ENCODE data around the gene ENPP6. TPM values are rescaled to one million over a fixed set of nuclear protein-coding genes. Genes with fewer than 3 reads are reported as not detected.

ENPP6 gene
- total and polyA plus RNA-seq, 3 experiments from 2014 or later, result 0.04 to 0.07 TPM; not detected in 1

DNA sequence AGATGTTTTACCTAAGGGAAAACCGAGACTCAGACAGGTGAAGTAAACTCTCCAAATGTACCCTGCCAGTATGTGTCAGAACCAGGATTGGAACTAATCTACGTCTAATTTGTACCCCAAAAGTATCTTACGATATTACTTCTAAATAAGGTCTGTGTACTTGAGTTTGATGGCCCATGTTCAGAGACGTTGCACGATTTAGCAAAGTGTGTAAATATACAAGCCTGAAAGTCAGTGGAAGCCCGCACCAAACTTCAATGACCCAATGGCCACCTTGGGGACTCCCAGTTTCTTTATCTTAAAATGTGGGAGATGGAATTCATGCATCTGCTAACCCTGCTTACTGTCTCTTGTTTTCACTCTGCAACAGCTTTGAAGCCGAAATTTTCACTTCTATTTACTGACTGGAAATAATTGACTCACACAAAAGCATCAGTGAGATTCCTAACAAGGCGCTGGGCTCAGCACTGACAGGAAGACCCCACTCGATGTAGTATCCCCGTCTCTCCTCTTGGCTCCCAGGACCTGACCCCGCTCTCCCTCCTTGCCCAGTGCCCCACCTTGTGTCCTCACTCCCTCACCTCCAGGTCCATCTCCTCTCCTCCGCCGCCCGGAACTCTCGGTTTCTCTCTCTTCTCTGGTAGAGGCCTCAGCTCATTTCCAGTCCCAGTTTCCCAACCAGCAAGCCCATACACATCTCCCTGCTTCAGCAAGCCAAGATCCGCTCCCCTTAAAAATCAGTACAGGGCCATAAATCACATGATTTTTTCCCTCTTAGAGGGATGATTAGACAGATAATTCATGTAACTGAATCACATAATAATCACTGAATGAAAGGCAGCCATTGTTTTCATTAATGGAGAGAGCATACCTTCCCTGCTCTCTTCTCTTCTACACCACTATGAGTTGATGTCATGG is 42.8 kb downstream of the ENPP6 start:
- Histone ChIP-seq H3K27me3 (ENCODE audit: insufficient read depth, low read length, poor library complexity, severe bottlenecking) (no peaks in the 10 kb centered on the region), H3K4me3 (ENCODE audit: low read length) (no peak overlapping the region), H3K36me3 (ENCODE audit: insufficient read depth, low read length) (no peaks in the 10 kb centered on the region), H3K9me3 (ENCODE audit: low read length) (no peaks in the 10 kb centered on the region), H3K27ac (ENCODE audit: low read depth, low read length) (no peak overlapping the region), H3K4me1 (ENCODE audit: insufficient read depth, low read length) (no peaks in the 10 kb centered on the region)
- Mint-ChIP-seq H3K27me3 (peaks cover 20 to 65% of the 10 kb centered on the region in 2 donors), H3K4me3 (no peak overlapping the region), H3K27ac (no peak overlapping the region), H3K9me3 (peaks cover 10 to 15% (median 14%) of the 10 kb centered on the region in 5 donors), H3K4me1 (no peaks in the 10 kb centered on the region), H3K36me3 (no peaks in the 10 kb centered on the region)
- no peak for DNase-seq
- CTCF ChIA-PET, result no interaction called here
- POLR2A ChIA-PET, result no interaction called here

GRCh38 chr4:184171011-184171410 is 46.7 kb downstream of the ENPP6 start:
- Mint-ChIP-seq H3K4me3 (no peak overlapping the region), H3K27ac (no peak overlapping the region), H3K36me3 (no peaks in the 10 kb centered on the region), H3K4me1 (peaks cover 0 to 6% (median 5%) of the 10 kb centered on the region in 3 donors), H3K27me3 (peaks cover 37 to 77% of the 10 kb centered on the region in 2 donors), H3K9me3 (no peaks in the 10 kb centered on the region)
- Histone ChIP-seq H3K27me3 (ENCODE audit: insufficient read depth, low read length, poor library complexity, severe bottlenecking) (peaks cover 11% of the 10 kb centered on the region), H3K27ac (ENCODE audit: low read depth, low read length) (no peak overlapping the region), H3K4me3 (ENCODE audit: low read length) (no peak overlapping the region), H3K4me1 (ENCODE audit: insufficient read depth, low read length) (peaks cover 5% of the 10 kb centered on the region), H3K9me3 (ENCODE audit: low read length) (no peaks in the 10 kb centered on the region), H3K36me3 (ENCODE audit: insufficient read depth, low read length) (no peaks in the 10 kb centered on the region)
- ChIA-PET POLR2A (no interaction called here), CTCF (interaction anchor here (1.2 kb wide), 1 partner anchor 28 kb away, joined by 3 read pairs; no protein-coding TSS in a partner anchor)
- no peak for DNase-seq

GRCh38 chr4:184169225-184169867 is 48.3 kb downstream of the ENPP6 start:
- DNase-seq, result no peak
- peaks cover 0 to 6% (median 5%) of the 10 kb centered on the region in 3 donors for H3K4me1 Mint-ChIP-seq
- POLR2A ChIA-PET, result no interaction called here
- Histone ChIP-seq H3K4me3 (ENCODE audit: low read length) (no peak overlapping the region), H3K4me1 (ENCODE audit: insufficient read depth, low read length) (peaks cover 5% of the 10 kb centered on the region), H3K27ac (ENCODE audit: low read depth, low read length) (no peak overlapping the region), H3K36me3 (ENCODE audit: insufficient read depth, low read length) (no peaks in the 10 kb centered on the region), H3K9me3 (ENCODE audit: low read length) (no peaks in the 10 kb centered on the region), H3K27me3 (ENCODE audit: insufficient read depth, low read length, poor library complexity, severe bottlenecking) (peaks cover 14% of the 10 kb centered on the region)
- H3K27ac Mint-ChIP-seq, result no peak overlapping the region
- H3K27me3 Mint-ChIP-seq, result peaks cover 46 to 76% of the 10 kb centered on the region in 2 donors
- no peaks in the 10 kb centered on the region for H3K9me3 Mint-ChIP-seq
- no peaks in the 10 kb centered on the region for H3K36me3 Mint-ChIP-seq
- peak overlapping the region in 1 of 7 donors; percentile 81 for H3K4me3 Mint-ChIP-seq
- CTCF ChIA-PET, result interaction anchor here (1.6 kb wide), 1 partner anchor 9 kb away, joined by 6 read pairs; no protein-coding TSS in a partner anchor

DNA sequence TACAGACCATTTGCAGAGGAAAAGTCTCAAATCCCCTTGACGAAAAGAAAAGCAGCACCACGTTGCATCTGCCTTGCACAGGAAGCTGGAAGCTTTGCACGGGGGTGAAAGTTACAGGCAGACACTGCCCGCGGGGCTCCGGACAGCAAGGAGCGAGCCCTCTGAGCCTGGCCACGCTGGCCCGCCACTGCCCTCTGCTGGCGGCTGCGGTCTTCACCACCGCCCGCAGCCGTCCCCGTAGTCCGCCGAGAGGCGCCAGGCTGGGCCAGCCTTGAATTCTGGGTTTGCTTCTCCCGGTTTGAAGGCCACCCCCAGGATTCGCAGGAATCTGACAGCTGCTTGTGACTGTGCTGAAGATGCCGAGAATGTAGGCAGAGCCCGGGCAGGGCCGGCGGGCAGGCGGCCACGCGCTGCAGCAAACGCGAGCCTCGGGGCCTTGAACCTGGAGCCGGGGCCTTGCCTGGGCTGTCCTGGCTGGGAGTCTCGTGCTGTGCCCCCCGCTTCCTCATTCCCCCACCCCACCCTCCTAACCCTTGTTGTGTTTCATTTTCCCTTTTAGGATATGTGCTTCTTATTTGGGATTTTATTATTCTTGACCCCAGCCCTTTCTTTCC is 49.2 kb downstream of the ENPP6 start:
- H3K27me3 Mint-ChIP-seq, result peaks cover 48 to 78% of the 10 kb centered on the region in 2 donors
- ChIA-PET POLR2A (no interaction called here), CTCF (interaction anchor here (0.9 to 1.6 kb wide), 2 partner anchors 10 to 12 kb away, joined by 4 to 6 read pairs; no protein-coding TSS in a partner anchor)
- no peaks in the 10 kb centered on the region for H3K9me3 Mint-ChIP-seq
- no peaks in the 10 kb centered on the region for H3K36me3 ChIP-seq (ENCODE audit: insufficient read depth, low read length)
- H3K4me3 ChIP-seq (ENCODE audit: low read length), result no peak overlapping the region
- peaks cover 5% of the 10 kb centered on the region for H3K4me1 ChIP-seq (ENCODE audit: insufficient read depth, low read length)
- H3K27ac ChIP-seq (ENCODE audit: low read depth, low read length), result no peak overlapping the region
- peak overlapping the region in 1 of 7 donors; percentile 81 for H3K4me3 Mint-ChIP-seq
- H3K36me3 Mint-ChIP-seq, result no peaks in the 10 kb centered on the region
- peaks cover 0 to 6% (median 5%) of the 10 kb centered on the region in 3 donors for H3K4me1 Mint-ChIP-seq
- H3K27ac Mint-ChIP-seq, result peak overlapping the region in 1 of 8 donors; percentile 68
- no peaks in the 10 kb centered on the region for H3K9me3 ChIP-seq (ENCODE audit: low read length)
- DNase-seq, result peak; percentile 6 to 56 (median 22)
- peaks cover 14% of the 10 kb centered on the region for H3K27me3 ChIP-seq (ENCODE audit: insufficient read depth, low read length, poor library complexity, severe bottlenecking)

DNA sequence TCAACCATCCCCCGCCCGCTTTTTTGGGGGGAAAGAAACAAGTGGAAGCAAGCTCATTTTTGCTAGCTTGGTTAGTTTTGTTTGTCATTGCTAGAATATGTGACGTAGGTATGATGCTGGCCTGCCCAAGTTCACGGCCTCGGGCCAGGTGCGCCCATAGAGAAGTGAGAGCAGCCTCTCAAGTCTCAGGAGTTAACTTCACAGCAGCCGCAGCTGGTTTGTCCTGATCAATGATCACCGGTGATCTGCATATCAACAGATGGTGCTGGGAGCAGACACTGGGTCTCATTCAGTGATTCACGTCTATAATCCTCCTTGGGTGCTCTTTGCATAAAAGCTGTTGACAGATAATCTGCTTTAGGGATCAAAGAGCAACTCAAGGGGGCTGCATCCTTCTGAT is 50.1 kb downstream of the ENPP6 start:
- no peak overlapping the region for H3K4me3 Mint-ChIP-seq
- DNase-seq, result no peak
- Histone ChIP-seq H3K9me3 (ENCODE audit: low read length) (no peaks in the 10 kb centered on the region), H3K27ac (ENCODE audit: low read depth, low read length) (no peak overlapping the region), H3K4me3 (ENCODE audit: low read length) (no peak overlapping the region), H3K27me3 (ENCODE audit: insufficient read depth, low read length, poor library complexity, severe bottlenecking) (peaks cover 14% of the 10 kb centered on the region), H3K36me3 (ENCODE audit: insufficient read depth, low read length) (no peaks in the 10 kb centered on the region), H3K4me1 (ENCODE audit: insufficient read depth, low read length) (peaks cover 5% of the 10 kb centered on the region)
- ChIA-PET POLR2A (no interaction called here), CTCF (interaction anchor here (0.9 kb wide), 1 partner anchor 11 kb away, joined by 4 read pairs; no protein-coding TSS in a partner anchor)
- H3K27ac Mint-ChIP-seq, result no peak overlapping the region
- H3K9me3 Mint-ChIP-seq, result no peaks in the 10 kb centered on the region
- H3K36me3 Mint-ChIP-seq, result no peaks in the 10 kb centered on the region
- peaks cover 43 to 73% of the 10 kb centered on the region in 2 donors for H3K27me3 Mint-ChIP-seq
- peaks cover 0 to 6% (median 5%) of the 10 kb centered on the region in 3 donors for H3K4me1 Mint-ChIP-seq

DNA sequence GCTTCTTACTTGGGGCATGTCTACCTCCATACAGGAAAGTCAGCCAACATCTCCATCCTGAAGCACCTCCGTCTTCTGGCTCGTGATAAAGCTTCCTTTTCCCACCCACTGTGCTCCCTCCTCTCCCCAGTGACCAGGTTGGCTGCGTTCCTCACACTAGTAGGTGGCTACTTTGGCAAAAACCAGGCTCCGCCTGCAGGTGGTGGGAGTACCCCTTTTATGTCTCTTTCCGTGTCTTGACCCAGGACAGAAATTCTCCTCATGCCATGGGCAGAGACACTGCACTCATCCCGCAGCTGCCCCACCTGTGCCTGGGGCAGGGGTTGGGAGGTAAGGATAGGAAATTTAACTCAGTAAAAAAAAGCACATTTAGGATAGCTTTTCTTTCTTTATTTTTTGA is 50.9 kb downstream of the ENPP6 start:
- Mint-ChIP-seq H3K4me3 (no peak overlapping the region), H3K9me3 (no peaks in the 10 kb centered on the region), H3K36me3 (no peaks in the 10 kb centered on the region), H3K4me1 (peaks cover 0 to 6% (median 5%) of the 10 kb centered on the region in 3 donors), H3K27me3 (peaks cover 42 to 72% of the 10 kb centered on the region in 2 donors), H3K27ac (no peak overlapping the region)
- H3K9me3 ChIP-seq (ENCODE audit: low read length), result no peaks in the 10 kb centered on the region
- POLR2A ChIA-PET, result no interaction called here
- H3K4me1 ChIP-seq (ENCODE audit: insufficient read depth, low read length), result peaks cover 5% of the 10 kb centered on the region
- no peak for DNase-seq
- H3K27me3 ChIP-seq (ENCODE audit: insufficient read depth, low read length, poor library complexity, severe bottlenecking), result peaks cover 14% of the 10 kb centered on the region
- H3K36me3 ChIP-seq (ENCODE audit: insufficient read depth, low read length), result no peaks in the 10 kb centered on the region
- CTCF ChIA-PET, result no interaction called here
- H3K27ac ChIP-seq (ENCODE audit: low read depth, low read length), result no peak overlapping the region
- no peak overlapping the region for H3K4me3 ChIP-seq (ENCODE audit: low read length)

GRCh38 chr4:184165291-184165690 is 52.4 kb downstream of the ENPP6 start:
- POLR2A ChIA-PET, result no interaction called here
- no peak for DNase-seq
- CTCF ChIA-PET, result no interaction called here
- peaks cover 43 to 78% of the 10 kb centered on the region in 2 donors for H3K27me3 Mint-ChIP-seq
- Histone ChIP-seq H3K9me3 (ENCODE audit: low read length) (no peaks in the 10 kb centered on the region), H3K4me1 (ENCODE audit: insufficient read depth, low read length) (peaks cover 5% of the 10 kb centered on the region), H3K36me3 (ENCODE audit: insufficient read depth, low read length) (no peaks in the 10 kb centered on the region), H3K4me3 (ENCODE audit: low read length) (no peak overlapping the region), H3K27ac (ENCODE audit: low read depth, low read length) (no peak overlapping the region), H3K27me3 (ENCODE audit: insufficient read depth, low read length, poor library complexity, severe bottlenecking) (peaks cover 14% of the 10 kb centered on the region)
- no peak overlapping the region for H3K4me3 Mint-ChIP-seq
- H3K9me3 Mint-ChIP-seq, result no peaks in the 10 kb centered on the region
- H3K36me3 Mint-ChIP-seq, result no peaks in the 10 kb centered on the region
- peaks cover 0 to 6% (median 5%) of the 10 kb centered on the region in 3 donors for H3K4me1 Mint-ChIP-seq
- no peak overlapping the region for H3K27ac Mint-ChIP-seq
